Measurements from ENCODE around the gene CHRNA7.

CHRNA7 gene

DNA sequence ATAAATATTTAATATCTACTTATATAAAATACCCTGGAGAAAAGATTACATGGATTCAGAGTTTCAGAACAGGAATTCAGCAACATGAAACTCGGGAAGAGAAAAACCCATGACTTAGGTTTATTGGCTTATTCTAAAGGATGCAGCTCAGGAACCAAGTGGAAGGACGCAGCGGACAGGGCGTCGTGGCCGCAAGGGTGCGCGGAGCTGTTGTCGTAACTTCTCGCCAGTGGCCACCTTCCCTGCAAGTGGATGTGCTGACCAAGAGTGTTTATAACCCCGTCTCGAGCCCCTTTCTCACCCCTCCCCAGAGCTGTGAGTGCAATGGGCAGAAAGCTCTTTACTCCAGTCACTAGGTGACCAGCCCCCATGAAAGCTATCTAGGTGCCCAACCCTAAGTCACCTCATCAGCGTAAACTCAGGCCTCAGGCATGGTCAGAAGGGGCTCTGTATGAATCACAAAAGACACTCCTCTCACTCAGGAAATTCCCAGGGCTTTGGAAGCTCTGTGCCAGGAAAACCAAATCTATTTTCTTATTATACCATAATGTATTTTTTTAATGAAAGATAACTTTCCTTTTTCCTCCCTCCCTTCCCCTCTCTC, 77.3 kb downstream of the CHRNA7 start:
- no peak overlapping the region for H3K27ac ChIP-seq
- TF ChIP-seq, protein P1, sequence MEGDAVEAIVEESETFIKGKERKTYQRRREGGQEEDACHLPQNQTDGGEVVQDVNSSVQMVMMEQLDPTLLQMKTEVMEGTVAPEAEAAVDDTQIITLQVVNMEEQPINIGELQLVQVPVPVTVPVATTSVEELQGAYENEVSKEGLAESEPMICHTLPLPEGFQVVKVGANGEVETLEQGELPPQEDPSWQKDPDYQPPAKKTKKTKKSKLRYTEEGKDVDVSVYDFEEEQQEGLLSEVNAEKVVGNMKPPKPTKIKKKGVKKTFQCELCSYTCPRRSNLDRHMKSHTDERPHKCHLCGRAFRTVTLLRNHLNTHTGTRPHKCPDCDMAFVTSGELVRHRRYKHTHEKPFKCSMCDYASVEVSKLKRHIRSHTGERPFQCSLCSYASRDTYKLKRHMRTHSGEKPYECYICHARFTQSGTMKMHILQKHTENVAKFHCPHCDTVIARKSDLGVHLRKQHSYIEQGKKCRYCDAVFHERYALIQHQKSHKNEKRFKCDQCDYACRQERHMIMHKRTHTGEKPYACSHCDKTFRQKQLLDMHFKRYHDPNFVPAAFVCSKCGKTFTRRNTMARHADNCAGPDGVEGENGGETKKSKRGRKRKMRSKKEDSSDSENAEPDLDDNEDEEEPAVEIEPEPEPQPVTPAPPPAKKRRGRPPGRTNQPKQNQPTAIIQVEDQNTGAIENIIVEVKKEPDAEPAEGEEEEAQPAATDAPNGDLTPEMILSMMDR (IDR thresholded peaks at IDR 0.05) = no peak
- TF ChIP-seq ZFX (IDR thresholded peaks at IDR 0.05; ENCODE audit: borderline replicate concordance) = no peak

DNA sequence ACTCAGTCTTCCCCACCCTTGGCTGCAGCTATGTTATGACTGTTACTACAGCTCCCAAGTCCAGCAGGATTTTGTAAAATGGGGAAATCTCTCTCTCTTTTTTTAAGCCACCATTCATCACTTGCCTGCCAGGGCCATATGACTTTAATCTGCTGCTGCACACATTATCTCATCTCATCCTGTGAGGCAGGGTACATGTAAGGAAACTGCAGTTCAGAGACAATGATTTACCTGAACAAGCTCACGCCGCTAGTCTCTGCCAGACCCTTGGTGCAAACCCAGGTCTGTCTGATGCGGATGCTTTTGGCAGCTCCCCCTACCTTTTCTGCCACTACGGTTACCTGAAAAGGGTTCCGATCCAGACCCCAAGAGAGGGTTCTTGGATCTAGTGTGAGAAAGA, 78.3 kb downstream of the CHRNA7 start:
- H3K27ac ChIP-seq = no peak overlapping the region
- TF ChIP-seq, protein P1 (IDR thresholded peaks at IDR 0.05) = no peak
- TF ChIP-seq ZFX (IDR thresholded peaks at IDR 0.05; ENCODE audit: borderline replicate concordance) = no peak

DNA sequence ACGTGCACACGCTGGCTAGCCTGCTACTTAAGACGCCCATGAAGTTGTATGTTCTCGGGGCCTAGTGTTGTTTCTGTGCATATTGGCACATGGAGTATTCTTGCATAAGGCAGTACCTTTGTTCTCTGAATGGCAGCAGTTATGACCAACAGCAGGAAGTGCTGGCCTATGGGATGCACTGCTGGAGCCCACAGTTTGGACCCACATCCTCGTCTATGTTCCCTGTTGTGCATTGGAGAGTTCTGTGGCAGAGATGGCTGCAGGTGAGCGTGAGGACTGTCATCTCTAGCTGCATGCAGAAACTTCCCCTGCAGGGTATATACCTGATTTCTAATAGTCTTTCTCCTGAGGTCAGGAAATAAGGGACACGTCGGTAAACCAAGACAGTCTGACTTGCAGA, 81.8 kb downstream of the CHRNA7 start:
- TF ChIP-seq ZFX (IDR thresholded peaks at IDR 0.05; ENCODE audit: borderline replicate concordance) = no peak
- TF ChIP-seq, protein P1 (IDR thresholded peaks at IDR 0.05) = no peak
- no peak overlapping the region for H3K27ac ChIP-seq

DNA sequence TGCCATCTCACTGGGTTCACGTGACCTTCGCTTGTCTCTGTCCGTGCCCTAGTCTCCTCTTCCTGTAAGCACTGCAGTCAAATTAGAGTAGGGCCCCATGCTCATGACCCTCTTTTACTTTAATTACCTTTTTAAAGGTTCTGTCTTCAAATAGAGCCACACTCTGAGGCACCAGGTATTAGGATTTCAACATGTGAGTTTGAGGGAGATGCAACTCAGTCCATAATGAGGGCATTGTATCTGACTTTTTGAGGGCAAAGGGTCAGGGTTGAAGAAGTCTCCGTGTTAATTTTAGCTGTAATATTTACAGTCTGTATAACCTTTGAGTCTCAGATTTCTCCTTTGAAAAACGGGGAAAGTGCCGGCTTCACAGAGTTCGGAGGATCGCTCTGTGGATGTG, 82.9 kb downstream of the CHRNA7 start:
- H3K27ac ChIP-seq = no peak overlapping the region
- TF ChIP-seq, protein P1 (IDR thresholded peaks at IDR 0.05) = no peak
- TF ChIP-seq ZFX (IDR thresholded peaks at IDR 0.05; ENCODE audit: borderline replicate concordance) = no peak

DNA sequence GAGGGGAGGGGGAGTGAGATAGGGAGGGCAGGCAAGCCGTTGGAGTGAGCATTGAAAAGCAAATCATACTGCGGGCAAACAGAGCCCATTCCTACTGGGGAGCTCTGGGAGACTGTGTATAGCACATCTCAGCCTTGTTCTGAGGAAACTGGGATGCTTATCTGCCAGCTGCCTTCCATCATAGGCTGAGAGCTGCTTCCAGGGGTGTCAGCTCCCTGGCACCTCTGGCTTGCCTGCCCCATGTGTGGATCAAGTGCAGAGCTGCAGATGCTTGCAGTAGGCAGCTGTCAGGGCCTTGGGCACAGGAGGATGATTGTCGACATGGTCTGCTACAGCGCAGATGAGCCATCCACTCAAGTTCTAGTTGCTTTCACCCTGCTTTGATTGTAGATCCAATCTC, 86.8 kb downstream of the CHRNA7 start:
- no peak overlapping the region for H3K27ac ChIP-seq
- no peak for TF ChIP-seq ZFX (IDR thresholded peaks at IDR 0.05; ENCODE audit: borderline replicate concordance)
- TF ChIP-seq, protein P1 (IDR thresholded peaks at IDR 0.05) = no peak

DNA sequence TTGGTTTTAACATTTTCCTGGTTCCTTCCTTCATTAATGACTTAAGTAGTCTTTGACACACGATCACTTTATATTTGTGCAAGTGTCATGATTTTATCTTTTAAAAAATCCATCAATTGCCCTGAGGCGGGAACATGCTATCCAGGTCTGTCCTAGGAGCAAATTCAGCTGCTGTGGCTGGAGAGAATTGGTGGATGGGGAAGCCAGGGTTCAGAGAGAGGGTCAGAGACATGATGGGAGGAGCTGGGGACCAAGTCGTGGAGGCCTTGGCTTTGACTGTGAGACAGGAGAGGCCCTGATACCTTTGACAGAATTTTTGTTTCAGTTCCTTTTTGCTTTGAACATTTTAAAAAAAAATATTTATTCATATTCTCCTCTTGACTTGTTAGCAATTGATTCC, 89.0 kb downstream of the CHRNA7 start:
- TF ChIP-seq ZFX (IDR thresholded peaks at IDR 0.05; ENCODE audit: borderline replicate concordance) = no peak
- TF ChIP-seq, protein P1 (IDR thresholded peaks at IDR 0.05) = no peak
- no peak overlapping the region for H3K27ac ChIP-seq

DNA sequence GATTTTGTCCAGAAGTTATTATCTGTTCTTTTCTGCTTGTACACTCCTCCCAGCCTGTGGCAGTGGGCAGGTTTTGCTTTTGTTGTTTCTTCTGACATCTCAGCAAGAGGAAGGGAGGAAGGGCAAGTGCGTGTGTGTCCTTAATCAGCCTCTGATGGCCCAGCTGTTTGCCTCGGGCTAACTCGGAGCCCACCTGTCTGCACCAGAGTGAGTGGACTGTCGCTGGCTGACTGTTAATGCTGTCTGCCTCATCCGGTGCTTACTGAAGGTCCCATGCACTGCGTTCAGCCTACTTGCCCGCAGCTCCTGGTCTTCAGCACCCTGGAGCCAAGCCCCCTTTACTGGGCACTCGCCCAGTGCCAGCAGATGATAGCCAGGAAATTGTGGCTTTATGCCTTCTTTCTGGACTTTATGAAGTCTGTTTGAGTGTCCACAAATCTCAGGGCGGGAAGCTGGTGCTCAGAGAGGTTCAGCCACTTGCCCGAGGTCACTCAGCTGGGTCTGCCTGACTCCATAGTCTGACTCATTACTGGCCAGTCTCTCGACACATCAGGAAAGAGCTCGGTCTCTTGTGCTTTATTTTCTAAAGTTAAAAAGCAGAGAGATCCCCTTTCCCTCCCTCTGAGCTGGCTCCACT, 89.5 kb downstream of the CHRNA7 start:
- no peak overlapping the region for H3K27ac ChIP-seq

More for the DNA sequence above, 89.5 kb downstream of the CHRNA7 start:
- TF ChIP-seq, protein P1 (IDR thresholded peaks at IDR 0.05) = no peak
- TF ChIP-seq ZFX (IDR thresholded peaks at IDR 0.05; ENCODE audit: borderline replicate concordance) = no peak
